Dendritic cell treated with granulocyte-macrophage colony-stimulating factor and Interleukin-4, amounts not matched to agents 40 ng/mL and 50 ng/mL, for 4 days (primary cell): ENCODE data around the gene HEG1.
A peak's percentile ranks its signal among the peaks of the same experiment; 100 is the strongest.

Source experiments
- H3K27ac Mint-ChIP-seq: one replicate; pipeline ENCODE4 v1.8.0; 2022; ENCODE audit warnings: mild to moderate bottlenecking, mixed read lengths
- H3K27me3 Mint-ChIP-seq: one replicate; pipeline ENCODE4 v1.8.0; 2022; ENCODE audit warnings: mild to moderate bottlenecking, mixed read lengths
- H3K36me3 Mint-ChIP-seq: one replicate; pipeline ENCODE4 v1.8.0; 2022; ENCODE audit warnings: low read depth, mixed read lengths
- H3K4me1 Mint-ChIP-seq: one replicate; pipeline ENCODE4 v1.8.0; 2022; ENCODE audit warnings: low read depth, mixed read lengths
- H3K4me3 Mint-ChIP-seq: one replicate; pipeline ENCODE4 v1.8.0; 2022; ENCODE audit warnings: mild to moderate bottlenecking, moderate library complexity, mixed read lengths
- H3K9me3 Mint-ChIP-seq: one replicate; pipeline ENCODE4 v1.8.0; 2022; ENCODE audit warnings: mixed read lengths
- intact Hi-C: fragments of 100-400 bp; cut with micrococcal nuclease; formaldehyde crosslinking; loops from one replicate; pipeline ENCODE4 v1.15.0; 2022

HEG1 gene

DNA sequence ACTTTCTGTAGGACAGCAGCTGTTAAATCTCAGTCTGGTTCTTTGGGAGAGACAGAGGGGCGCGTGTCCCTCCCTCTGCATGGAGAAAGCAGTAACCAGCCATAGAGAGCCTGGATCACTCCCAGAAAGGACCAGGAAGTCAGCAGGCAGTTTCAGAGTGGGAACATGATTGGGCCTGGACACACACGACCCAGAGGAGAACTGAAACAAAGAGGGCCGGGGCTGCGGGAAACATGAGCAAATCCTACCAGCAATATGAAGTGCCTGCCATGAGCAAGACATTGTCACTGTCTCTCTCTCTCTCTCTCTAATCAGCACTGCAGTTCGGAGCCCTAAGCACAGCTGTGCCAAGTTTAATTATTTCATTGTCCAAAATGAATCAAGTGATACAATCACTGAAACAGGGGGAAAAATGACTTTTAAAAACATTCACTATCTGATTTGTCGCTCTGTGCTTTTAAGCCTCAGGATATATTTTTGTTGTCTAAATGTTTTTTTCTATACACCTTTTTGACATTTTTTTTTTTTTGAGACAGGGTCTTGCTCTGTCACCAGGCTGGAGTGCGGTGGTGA lies 138.9 kb downstream of the HEG1 start:
- Mint-ChIP-seq H3K4me3 (no peak overlapping the region), H3K4me1 (peaks cover 22% of the 10 kb centered on the region), H3K27me3 (peaks cover 2% of the 10 kb centered on the region), H3K9me3 (no peaks in the 10 kb centered on the region), H3K36me3 (no peaks in the 10 kb centered on the region), H3K27ac (peak overlapping the region; percentile 80)
- intact Hi-C loops: no loop called here
